Mesendoderm (in vitro differentiated cells): Measurements from ENCODE around the gene GDI1.

ENCODE experiments used
- DNase-seq: peaks from one replicate; pipeline ENCODE4 v3.0.0; 2013
- H2AK5ac ChIP-seq: 2 replicates; pipeline ENCODE4 v1.6.1; 2013; ENCODE audit warnings: low read length, inconsistent platforms
- H2BK120ac ChIP-seq: 2 replicates; pipeline ENCODE4 v1.6.1; 2013; ENCODE audit warnings: low read depth, mild to moderate bottlenecking, low read length, moderate library complexity, mixed read lengths
- H2BK15ac ChIP-seq: replicated peaks from 2 replicates; pipeline ENCODE4 v1.6.1; 2013; ENCODE audit warnings: low read depth, mild to moderate bottlenecking, moderate library complexity
- H2BK5ac ChIP-seq: 2 replicates; pipeline ENCODE4 v1.6.1; 2013; ENCODE audit warnings: low read length, inconsistent platforms
- H3K18ac ChIP-seq: 2 replicates; pipeline ENCODE4 v1.6.1; 2013; ENCODE audit warnings: mild to moderate bottlenecking, low read length, mixed read lengths
- H3K23ac ChIP-seq: one replicate; pipeline ENCODE4 v1.6.1; 2013; ENCODE audit warnings: low read length
- H3K27ac ChIP-seq: 2 replicates; pipeline ENCODE4 v1.5.1; 2013; ENCODE audit warnings: low read depth, mild to moderate bottlenecking, inconsistent platforms, low read length, moderate library complexity
- H3K27me3 ChIP-seq: 2 replicates; pipeline ENCODE4 v1.6.1; 2013; ENCODE audit warnings: low read length, control low read depth, mild to moderate bottlenecking, inconsistent platforms; ENCODE audit not compliant: insufficient read depth, poor library complexity
- H3K36me3 ChIP-seq: 2 replicates; pipeline ENCODE4 v1.6.1; 2013; ENCODE audit warnings: low read length, inconsistent platforms; ENCODE audit not compliant: control insufficient read depth, insufficient read depth
- H3K4ac ChIP-seq: one replicate; pipeline ENCODE4 v1.6.1; 2013; ENCODE audit warnings: low read depth, mild to moderate bottlenecking, low read length, moderate library complexity
- H3K4me1 ChIP-seq: 2 replicates; pipeline ENCODE4 v1.6.1; 2013; ENCODE audit warnings: low read depth, low read length, inconsistent platforms; ENCODE audit not compliant: control insufficient read depth
- H3K4me2 ChIP-seq: 2 replicates; pipeline ENCODE4 v1.6.1; 2013; ENCODE audit warnings: low read length
- H3K4me3 ChIP-seq: 2 replicates; pipeline ENCODE4 v1.5.1; 2013; ENCODE audit warnings: mild to moderate bottlenecking, low read length
- H3K56ac ChIP-seq: one replicate; pipeline ENCODE4 v1.6.1; 2013; ENCODE audit warnings: low read length
- H3K79me1 ChIP-seq: 2 replicates; pipeline ENCODE4 v1.6.1; 2013; ENCODE audit warnings: low read length, inconsistent platforms
- H3K79me2 ChIP-seq: 2 replicates; pipeline ENCODE4 v1.6.1; 2013; ENCODE audit warnings: mild to moderate bottlenecking, low read length; ENCODE audit not compliant: control insufficient read depth, insufficient read depth
- H3K9ac ChIP-seq: 2 replicates; pipeline ENCODE4 v1.6.1; 2013; ENCODE audit warnings: low read length, inconsistent platforms
- H4K5ac ChIP-seq: one replicate; pipeline ENCODE4 v1.6.1; 2013; ENCODE audit warnings: low read length
- H4K8ac ChIP-seq: one replicate; pipeline ENCODE4 v1.6.1; 2013; ENCODE audit warnings: low read depth, mild to moderate bottlenecking, control low read depth, low read length, moderate library complexity
- WGBS: extraction: QIAGEN DNeasy Blood & Tissue Kit; methylation state at CpG from one replicate; pipeline ENCODE4 v1.1.7; 2013; ENCODE audit warnings: low lambda C conversion rate, missing lambda C conversion rate; ENCODE audit not compliant: insufficient coverage; ENCODE audit errors: extremely low coverage; 5-methylcytosine and 5-hydroxymethylcytosine counted together

Gene GDI1

DNA sequence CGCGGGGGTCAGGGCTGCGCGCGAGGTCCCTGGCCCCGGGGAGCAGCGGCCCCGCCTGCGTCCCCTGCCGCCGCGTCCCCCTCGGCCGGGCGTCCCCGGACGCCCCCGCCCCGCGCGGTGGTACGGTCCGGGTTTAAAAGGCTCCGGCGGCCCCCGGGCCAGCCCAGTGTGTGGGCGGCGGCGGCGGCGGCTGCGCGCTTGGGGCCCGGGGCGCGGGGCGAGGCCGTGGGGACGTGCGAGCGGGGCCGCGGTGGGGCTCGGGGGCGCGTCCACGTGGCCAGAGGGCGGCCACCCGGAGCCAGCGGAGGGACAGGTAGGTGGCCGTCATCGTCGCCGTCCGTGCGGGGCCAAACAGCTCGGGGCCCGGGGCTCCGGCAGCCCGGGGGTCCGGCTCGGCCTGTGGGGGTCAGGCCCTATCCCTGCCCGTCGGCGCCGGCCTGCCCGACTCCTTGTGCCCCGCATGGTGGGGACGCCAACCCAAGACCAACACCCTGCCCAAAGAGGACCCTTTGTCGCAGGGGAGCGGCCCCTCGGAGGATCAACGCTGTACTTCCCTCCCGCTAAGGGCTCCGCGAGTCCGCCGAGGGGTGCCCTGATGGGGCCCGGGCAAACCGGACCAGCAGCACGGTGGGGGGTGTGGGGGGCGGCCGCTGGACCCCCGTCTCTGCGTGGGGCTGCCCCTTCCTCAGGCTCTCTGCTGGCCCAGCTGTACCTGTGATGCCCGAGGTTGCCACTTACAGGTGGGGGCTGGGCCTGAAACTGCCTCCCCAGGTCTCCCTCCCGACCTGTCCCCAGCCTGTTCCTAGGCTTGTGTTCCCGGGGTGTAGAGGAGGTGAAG is 21.4 kb downstream of the GDI1 start, which contains the start of gene PLXNA3:
Gene PLXNA3, plus strand, starts transcription at position 166 of the 838 bp plus-strand sequence. CDS start 1,903 bp downstream, outside the sequence.
- Histone ChIP-seq H3K36me3 (no peaks in the 10 kb centered on the region), H3K4ac (no peak within 1 kb of the TSS), H3K4me2 (peak within 1 kb of the TSS; percentile 50), H3K27ac (no peak within 1 kb of the TSS), H4K8ac (no peak within 1 kb of the TSS), H3K4me1 (no peaks in the 10 kb centered on the region), H3K23ac (no peak within 1 kb of the TSS), H3K79me1 (no peaks in the 10 kb centered on the region), H4K5ac (no peak within 1 kb of the TSS), H2BK5ac (no peak within 1 kb of the TSS), H2BK120ac (no peak within 1 kb of the TSS), H2BK15ac (no peak within 1 kb of the TSS), H3K4me3 (peak within 1 kb of the TSS; percentile 30), H3K56ac (peak within 1 kb of the TSS; percentile 85), H3K27me3 (no peaks in the 10 kb centered on the region), H3K18ac (peak within 1 kb of the TSS; percentile 33), H3K79me2 (no peaks in the 10 kb centered on the region), H3K9ac (peak within 1 kb of the TSS; percentile 70), H2AK5ac (no peak within 1 kb of the TSS)
- DNase-seq: peak; percentile 29
- no CpG with 5 or more reads among the region's 88 CpGs for WGBS

GRCh38 chrX:154458954-154459778 is 22.2 kb downstream of the GDI1 start:
- peak; percentile 16 for DNase-seq
- peak overlapping the region; percentile 85 for H3K56ac ChIP-seq
- no peak overlapping the region for H2BK5ac ChIP-seq
- H3K4me3 ChIP-seq: peak overlapping the region; percentile 30
- H3K79me2 ChIP-seq: no peaks in the 10 kb centered on the region
- H3K4ac ChIP-seq: no peak overlapping the region
- H3K18ac ChIP-seq: no peak overlapping the region
- H3K9ac ChIP-seq: peak overlapping the region; percentile 70
- no peak overlapping the region for H2AK5ac ChIP-seq
- WGBS: no CpG with 5 or more reads among the region's 15 CpGs
- no peak overlapping the region for H3K23ac ChIP-seq
- H4K5ac ChIP-seq: no peak overlapping the region
- H3K79me1 ChIP-seq: no peaks in the 10 kb centered on the region
- peak overlapping the region; percentile 50 for H3K4me2 ChIP-seq
- no peaks in the 10 kb centered on the region for H3K36me3 ChIP-seq
- H3K27me3 ChIP-seq: no peaks in the 10 kb centered on the region
- H2BK15ac ChIP-seq: no peak overlapping the region
- H3K27ac ChIP-seq: no peak overlapping the region
- no peak overlapping the region for H4K8ac ChIP-seq
- H3K4me1 ChIP-seq: no peaks in the 10 kb centered on the region
- no peak overlapping the region for H2BK120ac ChIP-seq

- Histone ChIP-seq H3K56ac (no peak overlapping the region), H3K4me2 (no peak overlapping the region), H3K4me1 (no peaks in the 10 kb centered on the region), H3K79me2 (no peaks in the 10 kb centered on the region), H4K5ac (no peak overlapping the region), H3K4ac (no peak overlapping the region), H4K8ac (no peak overlapping the region), H3K27ac (no peak overlapping the region), H3K79me1 (no peaks in the 10 kb centered on the region), H3K4me3 (no peak overlapping the region), H3K27me3 (no peaks in the 10 kb centered on the region), H2BK120ac (no peak overlapping the region), H3K36me3 (no peaks in the 10 kb centered on the region), H3K18ac (no peak overlapping the region), H3K23ac (no peak overlapping the region), H2BK5ac (no peak overlapping the region), H3K9ac (no peak overlapping the region), H2AK5ac (no peak overlapping the region), H2BK15ac (no peak overlapping the region)
- no CpG with 5 or more reads among the region's 14 CpGs for WGBS
- no peak for DNase-seq
Measured at GRCh38 chrX:154459832-154460231, 22.9 kb downstream of the GDI1 start.

GRCh38 chrX:154460326-154460725 is 23.4 kb downstream of the GDI1 start:
- no peak overlapping the region for H3K9ac ChIP-seq
- no peak overlapping the region for H2BK5ac ChIP-seq
- no peaks in the 10 kb centered on the region for H3K4me1 ChIP-seq
- no CpG with 5 or more reads among the region's 26 CpGs for WGBS
- H3K4me2 ChIP-seq: no peak overlapping the region
- no peaks in the 10 kb centered on the region for H3K79me2 ChIP-seq
- no peak overlapping the region for H4K8ac ChIP-seq
- H3K27me3 ChIP-seq: no peaks in the 10 kb centered on the region
- no peak overlapping the region for H3K18ac ChIP-seq
- no peaks in the 10 kb centered on the region for H3K79me1 ChIP-seq
- no peak overlapping the region for H3K56ac ChIP-seq
- no peak overlapping the region for H3K4me3 ChIP-seq
- DNase-seq: no peak
- H2BK120ac ChIP-seq: no peak overlapping the region
- no peak overlapping the region for H3K4ac ChIP-seq
- H3K36me3 ChIP-seq: no peaks in the 10 kb centered on the region
- no peak overlapping the region for H2BK15ac ChIP-seq
- H3K23ac ChIP-seq: no peak overlapping the region
- no peak overlapping the region for H4K5ac ChIP-seq
- H3K27ac ChIP-seq: no peak overlapping the region
- no peak overlapping the region for H2AK5ac ChIP-seq

DNA sequence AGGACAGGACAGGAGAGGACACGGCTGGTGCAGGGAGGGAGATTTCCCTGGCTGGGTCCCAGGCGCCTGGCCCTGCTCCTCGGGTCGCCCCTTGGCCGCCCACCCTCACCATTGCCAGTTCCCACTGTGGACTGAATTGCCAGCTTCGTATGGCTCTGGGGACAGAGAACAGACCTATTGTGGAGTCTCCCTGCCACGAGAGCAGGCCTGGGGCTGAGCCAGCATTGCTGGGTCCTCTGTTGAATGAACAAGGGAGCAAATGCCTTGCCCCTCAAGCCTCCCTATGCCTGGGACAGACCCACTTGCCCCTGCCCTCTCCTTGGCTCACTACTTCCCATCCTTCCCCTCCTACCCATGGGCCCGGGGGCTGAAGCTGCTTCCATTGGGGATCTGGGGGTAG is 25.4 kb downstream of the GDI1 start:
- Histone ChIP-seq H3K27me3 (no peaks in the 10 kb centered on the region), H4K5ac (no peak overlapping the region), H3K18ac (no peak overlapping the region), H3K9ac (no peak overlapping the region), H3K79me1 (no peaks in the 10 kb centered on the region), H2BK120ac (no peak overlapping the region), H3K4me3 (no peak overlapping the region), H3K56ac (no peak overlapping the region), H2AK5ac (no peak overlapping the region), H3K79me2 (no peaks in the 10 kb centered on the region), H4K8ac (no peak overlapping the region), H3K23ac (no peak overlapping the region), H3K4ac (no peak overlapping the region), H3K4me1 (no peaks in the 10 kb centered on the region), H2BK5ac (no peak overlapping the region), H3K27ac (no peak overlapping the region), H3K36me3 (no peaks in the 10 kb centered on the region), H2BK15ac (no peak overlapping the region), H3K4me2 (no peak overlapping the region)
- WGBS: no CpG with 5 or more reads among the region's 8 CpGs
- no peak for DNase-seq
